GM10266 (cell line): Measurements from ENCODE around the gene BAZ2A.

Experiments used
- DNase-seq: peaks from one replicate; pipeline ENCODE4 v3.0.0; 2012; ENCODE audit errors: extremely low spot score
- CTCF ChIP-seq: IDR thresholded peaks from 2 replicates; pipeline ENCODE4 v1.5.1; 2012; ENCODE audit warnings: mild to moderate bottlenecking, low read depth; ENCODE audit not compliant: control insufficient read depth, insufficient read depth; ENCODE audit errors: missing control alignments

Gene BAZ2A

GRCh38 chr12:56593909-56594621 is 36.1 kb downstream of the BAZ2A start:
- DNase-seq = peak; percentile 72
- peak; percentile 88 for TF ChIP-seq CTCF

- no peak for TF ChIP-seq CTCF
- no peak for DNase-seq
Measured at GRCh38 chr12:56591961-56592360, 38.2 kb downstream of the BAZ2A start.

- DNase-seq = no peak
- no peak for TF ChIP-seq CTCF
Measured at GRCh38 chr12:56591126-56591525, 39.0 kb downstream of the BAZ2A start.

DNA sequence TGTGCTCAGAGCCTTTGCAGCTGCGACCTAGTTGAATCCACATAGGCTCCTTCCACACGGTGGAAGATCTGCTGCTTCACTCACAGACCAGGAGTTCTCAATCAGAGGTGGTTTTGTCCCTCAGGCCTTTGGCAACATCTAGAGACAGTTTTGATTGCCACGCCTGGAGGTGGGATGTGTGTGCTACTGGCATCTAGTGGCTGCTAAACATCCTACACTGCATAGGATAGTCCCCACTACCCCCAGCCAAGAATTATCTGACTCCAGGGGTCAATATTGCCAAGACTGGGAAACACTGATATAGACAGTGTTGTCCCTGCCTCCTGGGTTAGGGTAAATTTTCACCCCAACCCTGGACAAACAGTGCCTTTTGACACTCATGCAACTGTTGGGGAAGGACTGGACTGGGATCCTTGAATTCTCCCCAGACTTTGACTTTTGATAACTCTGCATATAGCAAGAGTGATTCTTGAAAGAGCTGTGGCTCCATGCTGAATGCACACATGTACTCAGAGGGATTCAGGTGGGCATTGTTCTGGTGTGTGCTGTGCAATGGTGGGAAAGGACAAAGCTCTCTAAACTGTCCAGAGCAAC is 39.8 kb downstream of the BAZ2A start:
- peak; percentile 56 for DNase-seq
- peak; percentile 67 for TF ChIP-seq CTCF

GRCh38 chr12:56589783-56590182 is 40.3 kb downstream of the BAZ2A start:
- TF ChIP-seq CTCF = no peak
- no peak for DNase-seq

DNA sequence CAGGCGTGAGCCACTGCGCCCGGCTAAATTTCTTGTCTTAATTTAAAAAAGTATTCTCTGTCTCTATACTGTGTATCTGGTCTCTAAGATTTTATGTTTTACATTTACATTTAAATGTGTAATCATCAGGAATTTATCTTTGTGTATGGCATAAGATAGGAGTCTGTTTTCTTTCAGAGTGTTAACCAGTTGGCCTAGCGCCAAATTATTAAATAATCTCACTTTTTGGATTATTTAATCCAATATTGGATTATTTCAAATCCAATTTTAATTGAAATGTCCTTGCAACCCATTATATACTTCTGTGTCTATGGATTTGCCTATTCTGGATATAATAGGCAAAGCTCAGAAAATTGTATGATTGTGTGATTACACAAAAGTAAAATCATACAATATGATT is 45.0 kb downstream of the BAZ2A start:
- DNase-seq = no peak
- no peak for TF ChIP-seq CTCF

DNA sequence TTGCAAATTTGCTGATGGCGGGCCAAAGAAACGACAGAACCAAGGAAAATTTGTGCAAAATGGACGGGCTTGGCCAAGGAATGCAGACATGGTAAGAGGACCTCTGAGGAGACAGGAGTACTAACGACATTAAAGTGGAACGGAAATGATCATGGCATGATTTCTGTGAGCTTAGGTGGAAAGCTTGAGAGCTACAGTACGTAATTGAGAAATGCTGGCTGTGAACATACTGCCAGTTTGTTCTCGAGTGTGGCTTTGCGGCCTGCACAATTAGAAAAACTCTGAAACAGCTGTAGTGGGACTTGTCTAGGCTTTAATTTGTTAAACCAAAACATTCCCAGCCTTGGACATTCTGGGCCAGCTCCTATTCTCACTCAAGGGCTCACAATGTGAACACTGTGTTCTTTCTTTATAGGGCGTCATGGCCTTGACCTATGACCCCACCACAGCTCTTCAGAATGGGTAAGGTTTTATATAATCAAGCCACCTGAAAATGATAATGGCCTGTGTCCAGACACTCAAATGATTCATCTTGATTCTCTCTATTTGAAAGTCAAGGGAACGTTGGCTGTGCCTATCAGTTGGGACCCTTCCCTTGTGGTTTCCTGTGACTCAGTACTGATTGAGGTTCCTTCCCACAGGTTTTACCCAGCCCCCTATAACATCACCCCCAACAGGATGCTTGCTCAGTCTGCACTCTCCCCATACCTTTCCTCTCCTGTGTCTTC is 48.5 kb downstream of the BAZ2A start:
- no peak for TF ChIP-seq CTCF
- DNase-seq = no peak
